ENCODE measurements around the gene B4GALT5.
"Not testable (repeated sequence)": the region's sequence is repeated elsewhere in the genome, so short reads cannot be mapped to it uniquely, and the experiment has no call there.

Gene B4GALT5

DNA sequence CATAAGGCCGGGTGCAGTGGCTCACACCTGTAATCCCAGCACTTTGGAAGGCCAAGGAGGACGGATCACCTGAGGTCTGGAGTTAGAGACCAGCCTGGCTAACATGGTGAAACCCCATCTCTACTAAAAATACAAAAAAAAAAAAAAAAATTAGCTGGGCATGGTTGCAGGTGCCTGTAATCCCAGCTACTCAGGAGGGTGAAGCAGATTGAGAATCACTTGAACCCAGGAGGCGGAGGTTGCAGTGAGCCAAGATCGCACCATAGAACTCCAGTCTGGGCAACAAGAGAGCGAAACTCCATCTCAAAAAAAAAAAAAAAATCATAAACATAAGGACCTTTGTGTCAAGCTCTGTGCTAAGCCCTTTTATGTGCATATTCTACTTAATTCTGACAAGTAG lies 7.8 kb downstream of the B4GALT5 start:
- H3K4me3 ChIP-seq (ENCODE audit: low read depth, low read length): not testable (repeated sequence)

GRCh38 chr20:49705358-49705757 lies 8.3 kb downstream of the B4GALT5 start:
- no peak for DNase-seq (ENCODE audit: low read depth)
- no peak overlapping the region for H3K4me3 ChIP-seq (ENCODE audit: low read depth, low read length)

More for the DNA sequence above, 7.8 kb downstream of the B4GALT5 start:
- DNase-seq (ENCODE audit: low read depth): not testable (repeated sequence)

GRCh38 chr20:49704932-49705336 lies 8.7 kb downstream of the B4GALT5 start:
- no peak overlapping the region for H3K4me3 ChIP-seq (ENCODE audit: low read depth, low read length)
- DNase-seq (ENCODE audit: low read depth): no peak

- DNase-seq (ENCODE audit: low read depth): no peak
- H3K4me3 ChIP-seq (ENCODE audit: low read depth, low read length): no peak overlapping the region
Observed at GRCh38 chr20:49701916-49702315, 11.8 kb downstream of the B4GALT5 start.

DNA sequence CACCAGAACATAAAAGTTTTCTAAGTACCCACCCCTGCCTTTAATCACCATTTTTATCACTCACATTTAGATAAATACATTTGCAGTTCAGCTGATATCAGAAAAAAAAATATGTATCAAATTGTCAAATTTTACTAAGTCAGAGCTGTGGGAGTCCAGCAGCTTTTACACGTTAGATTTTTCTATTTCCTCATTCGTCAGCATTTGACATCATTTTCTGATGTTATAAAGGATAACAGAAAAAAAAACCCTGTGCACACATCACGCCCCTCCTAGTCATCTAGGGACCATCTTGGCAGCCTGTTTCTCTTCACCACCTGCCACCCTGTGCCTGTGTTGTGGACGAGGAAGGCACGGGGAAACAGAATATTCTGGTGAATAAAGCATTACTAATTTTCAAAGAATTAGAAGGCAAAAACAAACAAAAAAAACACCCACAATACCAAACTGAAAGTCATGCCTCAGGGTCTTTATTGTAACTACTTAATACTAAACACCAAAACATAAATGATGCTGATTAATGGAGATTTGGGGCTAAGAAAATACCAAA lies 12.4 kb downstream of the B4GALT5 start:
- DNase-seq (ENCODE audit: low read depth): no peak
- H3K4me3 ChIP-seq (ENCODE audit: low read depth, low read length): no peak overlapping the region

- DNase-seq (ENCODE audit: low read depth): peak; percentile 62
- no peak overlapping the region for H3K4me3 ChIP-seq (ENCODE audit: low read depth, low read length)
Observed at GRCh38 chr20:49700411-49701185, 13.1 kb downstream of the B4GALT5 start.

DNA sequence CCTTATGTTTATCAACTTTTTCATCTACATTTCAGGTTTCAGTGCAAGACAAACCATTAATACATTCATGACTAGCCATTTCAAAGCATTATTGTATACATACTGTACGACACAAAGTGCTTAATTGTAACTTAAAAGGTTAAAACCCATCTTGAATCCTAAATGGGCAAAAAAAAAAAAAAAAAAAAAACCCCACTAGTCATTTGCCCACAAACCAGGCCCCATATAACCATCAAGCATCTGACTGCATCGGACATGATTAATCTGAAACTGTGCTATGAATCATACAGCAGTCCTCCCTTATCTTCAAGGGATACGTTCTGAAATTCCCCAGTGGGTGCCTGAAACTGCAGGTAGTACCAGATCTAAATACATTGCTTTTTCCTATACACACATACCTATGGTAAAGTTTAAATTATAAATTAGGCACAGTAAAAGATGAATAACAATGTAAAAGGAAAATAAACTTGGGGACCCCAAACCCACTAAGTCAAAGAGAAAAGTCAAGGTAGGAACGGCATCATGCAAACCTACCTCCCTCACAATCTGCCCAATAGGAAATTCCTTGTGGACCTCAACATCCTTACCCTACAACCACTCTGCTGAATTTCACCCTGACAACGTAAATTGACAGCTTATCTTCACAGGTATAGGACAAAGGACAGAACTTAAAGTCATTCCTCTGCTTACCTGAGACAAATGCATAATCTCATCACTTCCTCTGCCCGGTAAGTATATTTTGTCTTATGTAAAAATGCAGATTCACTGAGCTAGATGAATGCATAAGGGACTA lies 14.3 kb downstream of the B4GALT5 start:
- H3K4me3 ChIP-seq (ENCODE audit: low read depth, low read length): no peak overlapping the region
- DNase-seq (ENCODE audit: low read depth): no peak

GRCh38 chr20:49698477-49698876 lies 15.2 kb downstream of the B4GALT5 start:
- H3K4me3 ChIP-seq (ENCODE audit: low read depth, low read length): no peak overlapping the region
- DNase-seq (ENCODE audit: low read depth): no peak

DNA sequence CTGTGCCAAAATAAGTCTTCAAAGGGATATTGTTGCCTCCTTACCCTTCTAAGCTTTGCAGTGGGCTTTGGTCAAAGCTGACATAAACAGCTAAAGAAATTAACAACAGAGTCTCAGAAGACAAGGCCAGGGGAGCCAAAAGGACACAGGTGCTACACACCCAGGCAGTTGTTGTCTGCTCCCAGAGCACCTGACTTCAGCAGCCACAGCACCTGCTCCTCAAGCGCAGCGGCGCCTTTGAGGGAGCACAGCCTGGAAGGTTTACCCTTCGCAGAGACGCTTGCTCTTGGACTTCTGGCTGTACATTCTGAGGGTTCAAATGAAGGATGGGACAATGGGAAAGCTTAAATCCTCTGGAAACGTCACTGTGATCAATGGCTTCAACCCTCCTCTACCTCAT lies 16.6 kb downstream of the B4GALT5 start:
- H3K4me3 ChIP-seq (ENCODE audit: low read depth, low read length): no peak overlapping the region
- DNase-seq (ENCODE audit: low read depth): no peak

DNA sequence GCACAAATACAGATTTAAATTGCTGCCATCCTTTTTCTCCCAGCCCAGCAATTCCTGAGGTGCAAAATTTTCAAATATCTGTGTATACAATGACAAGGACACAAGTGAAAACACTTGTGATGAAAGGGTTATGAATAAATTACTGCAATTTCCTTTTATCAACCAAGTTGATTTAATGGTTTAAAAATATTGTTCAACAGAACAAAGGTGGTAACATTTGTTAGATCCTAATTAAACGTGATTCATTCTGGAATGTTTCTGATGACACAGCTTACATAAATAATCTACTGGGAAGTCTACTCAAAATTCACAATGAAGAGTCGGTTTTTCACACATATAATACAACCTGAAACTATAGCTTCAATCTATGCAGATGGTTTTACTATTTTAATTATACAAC lies 17.1 kb downstream of the B4GALT5 start:
- no peak for DNase-seq (ENCODE audit: low read depth)
- H3K4me3 ChIP-seq (ENCODE audit: low read depth, low read length): no peak overlapping the region

- DNase-seq (ENCODE audit: low read depth): no peak
- H3K4me3 ChIP-seq (ENCODE audit: low read depth, low read length): no peak overlapping the region
Observed at GRCh38 chr20:49695830-49696229, 17.8 kb downstream of the B4GALT5 start.

GRCh38 chr20:49694450-49695071 lies 19.1 kb downstream of the B4GALT5 start:
- H3K4me3 ChIP-seq (ENCODE audit: low read depth, low read length): no peak overlapping the region
- no peak for DNase-seq (ENCODE audit: low read depth)

GRCh38 chr20:49693435-49694171 lies 20.1 kb downstream of the B4GALT5 start:
- no peak for DNase-seq (ENCODE audit: low read depth)
- H3K4me3 ChIP-seq (ENCODE audit: low read depth, low read length): no peak overlapping the region

DNA sequence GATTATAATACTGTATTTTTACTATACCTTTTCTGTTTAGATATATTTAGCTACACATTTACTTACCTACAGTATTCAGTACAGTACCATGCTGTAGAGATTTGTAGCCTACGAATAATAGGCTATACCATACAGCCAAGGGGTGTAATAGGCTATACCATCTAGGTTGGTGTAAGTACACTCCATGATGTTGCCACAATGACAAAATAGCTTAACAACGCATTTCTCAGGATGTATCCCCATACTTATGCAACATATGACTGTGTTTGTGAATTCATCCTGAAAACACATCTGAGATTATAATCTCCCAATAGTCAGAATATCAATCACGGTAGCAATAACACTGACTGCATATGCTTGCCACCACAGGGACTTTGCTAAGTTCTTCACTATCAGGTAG lies 20.7 kb downstream of the B4GALT5 start:
- DNase-seq (ENCODE audit: low read depth): no peak
- H3K4me3 ChIP-seq (ENCODE audit: low read depth, low read length): no peak overlapping the region

- H3K4me3 ChIP-seq (ENCODE audit: low read depth, low read length): no peak overlapping the region
- no peak for DNase-seq (ENCODE audit: low read depth)
Observed at GRCh38 chr20:49691818-49692568, 21.7 kb downstream of the B4GALT5 start.

DNA sequence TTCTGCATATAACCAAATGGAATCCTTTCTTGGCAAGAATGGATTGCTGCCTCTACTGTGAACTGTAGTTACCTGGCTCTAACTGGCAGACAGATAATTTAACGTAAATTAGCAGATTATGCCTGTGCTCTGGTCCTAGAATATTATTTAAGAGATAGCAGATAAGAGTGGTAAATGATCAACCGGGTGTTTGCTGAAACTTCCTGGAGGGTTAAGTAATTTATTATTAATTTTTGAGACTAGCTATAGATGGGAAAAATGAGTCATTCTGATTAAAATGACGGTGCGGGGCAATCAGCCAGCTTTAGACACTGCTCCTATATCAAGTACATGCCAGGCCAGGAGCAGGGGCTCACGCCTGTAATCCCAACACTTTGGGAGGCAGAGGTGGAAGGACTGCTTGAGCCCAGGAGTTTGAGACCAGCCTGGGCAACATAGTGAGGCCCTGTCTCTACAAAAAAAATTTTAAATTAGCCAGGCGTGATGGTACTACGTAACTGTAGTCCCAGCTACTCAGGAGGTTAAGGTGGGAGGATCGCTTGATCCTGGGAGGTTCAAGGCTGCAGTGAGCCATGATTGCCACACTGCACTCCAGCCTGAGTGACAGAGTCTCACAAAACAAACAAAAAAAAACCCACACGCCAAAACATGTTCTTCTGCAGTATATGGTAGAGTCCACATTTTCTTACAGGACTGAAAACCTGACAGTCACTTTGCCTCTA lies 22.6 kb downstream of the B4GALT5 start:
- no peak overlapping the region for H3K4me3 ChIP-seq (ENCODE audit: low read depth, low read length)
- DNase-seq (ENCODE audit: low read depth): no peak

GRCh38 chr20:49687595-49688567 lies 25.8 kb downstream of the B4GALT5 start:
- DNase-seq (ENCODE audit: low read depth): no peak
- no peak overlapping the region for H3K4me3 ChIP-seq (ENCODE audit: low read depth, low read length)
